Hepatocyte (in vitro differentiated cells): ENCODE measurements around the gene COL4A1. TPM values are rescaled to one million over a fixed set of nuclear protein-coding genes. Genes with fewer than 3 reads are reported as not detected.

Experiments
- DNase-seq: peaks from one replicate; pipeline ENCODE4 v3.0.0-alpha.2; 2016; ENCODE audit warnings: low spot score
- H2AFZ ChIP-seq: fragments of 200-600 bp; sonication (generic); 2 replicates; pipeline ENCODE4 v1.6.0; 2016; ENCODE audit warnings: antibody characterized with exemption, mild to moderate bottlenecking
- H3K27ac ChIP-seq: fragments of 200-600 bp; sonication (generic); 2 replicates; pipeline ENCODE4 v1.5.1; 2016; ENCODE audit warnings: mild to moderate bottlenecking
- H3K27me3 ChIP-seq: fragments of 200-600 bp; sonication (generic); 2 replicates; pipeline ENCODE4 v1.6.1; 2016
- H3K36me3 ChIP-seq: fragments of 200-600 bp; sonication (generic); replicated peaks from 2 replicates; pipeline ENCODE4 v1.5.1; 2016; ENCODE audit warnings: low read depth; ENCODE audit not compliant: insufficient read depth
- H3K4me1 ChIP-seq: fragments of 200-600 bp; sonication (generic); 2 replicates; pipeline ENCODE4 v1.5.1; 2016; ENCODE audit warnings: mild to moderate bottlenecking, moderate library complexity; ENCODE audit not compliant: insufficient read depth
- H3K4me2 ChIP-seq: fragments of 200-600 bp; sonication (generic); 2 replicates; pipeline ENCODE4 v1.6.0; 2016
- H3K4me3 ChIP-seq: fragments of 200-600 bp; sonication (generic); 2 replicates; pipeline ENCODE4 v1.5.1; 2016; ENCODE audit warnings: mild to moderate bottlenecking
- H3K79me2 ChIP-seq: fragments of 200-600 bp; sonication (generic); 2 replicates; pipeline ENCODE4 v1.6.0; 2017; ENCODE audit warnings: mild to moderate bottlenecking
- H3K9me2 ChIP-seq: fragments of 200-600 bp; sonication (generic); replicated peaks from 2 replicates; pipeline ENCODE4 v1.6.0; 2017; ENCODE audit warnings: mild to moderate bottlenecking; ENCODE audit not compliant: insufficient read depth
- H3K9me3 ChIP-seq: fragments of 200-600 bp; sonication (generic); 2 replicates; pipeline ENCODE4 v1.5.1; 2016; ENCODE audit warnings: low read depth, mild to moderate bottlenecking
- H4K20me1 ChIP-seq: fragments of 200-600 bp; sonication (generic); 2 replicates; pipeline ENCODE4 v1.6.0; 2016; ENCODE audit warnings: mild to moderate bottlenecking; ENCODE audit not compliant: insufficient read depth, poor library complexity, severe bottlenecking
- CTCF ChIP-seq: fragments of 200-600 bp; sonication (generic); IDR thresholded peaks from 2 replicates; pipeline ENCODE4 v1.5.1; 2016; ENCODE audit warnings: antibody characterized with exemption, mild to moderate bottlenecking; ENCODE audit not compliant: poor library complexity
- EZH2 ChIP-seq: fragments of 200-600 bp; sonication (generic); IDR thresholded peaks from 2 replicates; pipeline ENCODE4 v1.6.1; 2016; ENCODE audit warnings: antibody characterized with exemption, mild to moderate bottlenecking, borderline replicate concordance
- EZH2phosphoT487 ChIP-seq: fragments of 200-600 bp; sonication (generic); IDR thresholded peaks from one replicate; pipeline ENCODE4 v1.6.1; 2018; ENCODE audit warnings: antibody characterized with exemption, mild to moderate bottlenecking, low read depth, moderate library complexity; ENCODE audit not compliant: unreplicated experiment, severe bottlenecking
- WGBS: methylation state at CpG from one replicate; pipeline ENCODE4 v1.1.6; 2016; ENCODE audit warnings: low lambda C conversion rate; ENCODE audit errors: missing lambda C conversion rate; 5-methylcytosine and 5-hydroxymethylcytosine counted together
- polyA plus RNA-seq: library from polyadenylated mRNA; unstranded; fragments of >200 nt; fragmentation: Nextera tagmentation; extraction: Ambion mirVana; gene quantifications from 2 replicates; pipeline ENCODE4 v1.2.1, GENCODE V29; 2016
- total RNA-seq: library from RNA; depleted of rRNA; stranded (reverse); fragments of >200 nt; gene quantifications from 2 replicates; pipeline ENCODE4 v1.2.3, GENCODE V29; 2014

Gene COL4A1
- total and polyA plus RNA-seq, 2 experiments from 2014 or later, result 138 to 269 TPM

GRCh38 chr13:110240352-110240751 is 66.6 kb downstream of the COL4A1 start:
- H3K9me3 ChIP-seq, result no peaks in the 10 kb centered on the region
- H3K36me3 ChIP-seq, result no peaks in the 10 kb centered on the region
- H3K79me2 ChIP-seq, result peaks cover 7% of the 10 kb centered on the region
- no peak overlapping the region for H2AFZ ChIP-seq
- DNase-seq, result no peak
- TF ChIP-seq CTCF (no peak), EZH2 (no peak), EZH2phosphoT487 (no peak)
- H3K27me3 ChIP-seq, result no peaks in the 10 kb centered on the region
- H4K20me1 ChIP-seq, result no peaks in the 10 kb centered on the region
- peaks cover 12% of the 10 kb centered on the region for H3K4me1 ChIP-seq
- 89% methylated on average over 10 of the region's 10 CpGs for WGBS
- no peaks in the 10 kb centered on the region for H3K9me2 ChIP-seq
- no peak overlapping the region for H3K4me3 ChIP-seq
- H3K27ac ChIP-seq, result no peak overlapping the region
- H3K4me2 ChIP-seq, result no peak overlapping the region

- H3K27ac ChIP-seq, result no peak overlapping the region
- H3K4me2 ChIP-seq, result no peak overlapping the region
- no peaks in the 10 kb centered on the region for H3K9me2 ChIP-seq
- WGBS, result 61% methylated on average over 5 of the region's 5 CpGs
- H2AFZ ChIP-seq, result no peak overlapping the region
- H4K20me1 ChIP-seq, result no peaks in the 10 kb centered on the region
- H3K9me3 ChIP-seq, result no peaks in the 10 kb centered on the region
- no peak for TF ChIP-seq EZH2phosphoT487
- H3K4me1 ChIP-seq, result peaks cover 3% of the 10 kb centered on the region
- H3K36me3 ChIP-seq, result no peaks in the 10 kb centered on the region
- no peak overlapping the region for H3K4me3 ChIP-seq
- peaks cover 7% of the 10 kb centered on the region for H3K79me2 ChIP-seq
- DNase-seq, result no peak
- H3K27me3 ChIP-seq, result no peaks in the 10 kb centered on the region
These were observed 67.5 kb downstream of the COL4A1 start for GRCh38 chr13:110239280-110240125.

- Histone ChIP-seq H4K20me1 (no peaks in the 10 kb centered on the region), H3K4me1 (no peaks in the 10 kb centered on the region)
These were observed 68.2 kb downstream of the COL4A1 start for GRCh38 chr13:110238818-110239195.

More at GRCh38 chr13:110238818-110239195, 68.2 kb downstream of the COL4A1 start:
- Histone ChIP-seq H3K9me2 (no peaks in the 10 kb centered on the region), H3K4me2 (no peak overlapping the region), H3K4me3 (no peak overlapping the region), H3K36me3 (no peaks in the 10 kb centered on the region), H3K79me2 (peaks cover 10% of the 10 kb centered on the region), H3K27ac (no peak overlapping the region), H3K27me3 (no peaks in the 10 kb centered on the region), H2AFZ (no peak overlapping the region), H3K9me3 (no peaks in the 10 kb centered on the region)
- TF ChIP-seq CTCF (no peak), EZH2 (no peak), EZH2phosphoT487 (no peak)
- WGBS, result 38% methylated on average over 1 of the region's 1 CpG
- DNase-seq, result no peak
